Sciatic nerve (tissue), 2 donors: ENCODE data around the gene GSTM5. TPM values are rescaled to one million over a fixed set of nuclear protein-coding genes. Genes with fewer than 3 reads are reported as not detected.
"Not testable (repeated sequence)": the region's sequence is repeated elsewhere in the genome, so short reads cannot be mapped to it uniquely, and the experiment has no call there.

Source experiments
- ATAC-seq: fragments of 200-7000 bp; cut with Tn5 transposase; one replicate; pipeline ENCODE4 v1.9.1; 2020; ENCODE audit warnings: mild to moderate bottlenecking, moderate library complexity
- DNase-seq: peaks from one replicate; pipeline ENCODE4 v3.0.0-alpha.2; 2020; ENCODE audit warnings: low spot score
- intact Hi-C: fragments of 100-400 bp; cut with DNase I; formaldehyde crosslinking; loops from one replicate; pipeline ENCODE4 v1.14.2; 2022
- total RNA-seq: library from RNA; stranded (reverse); fragmentation: NEBNext Ultra II Directional; extraction: Animal tissue kit (Norgen Biotek cat#: 25700); gene quantifications from one replicate; pipeline ENCODE4 v1.2.1, GENCODE V29; 2021
- donor health status: DM: no; HTN: no; CAD: no.
- donor health status: DM: no; HTN: no; CAD: no.

GSTM5 gene
- total RNA-seq, 1 donor from 2014 or later: 41.6 TPM

DNA sequence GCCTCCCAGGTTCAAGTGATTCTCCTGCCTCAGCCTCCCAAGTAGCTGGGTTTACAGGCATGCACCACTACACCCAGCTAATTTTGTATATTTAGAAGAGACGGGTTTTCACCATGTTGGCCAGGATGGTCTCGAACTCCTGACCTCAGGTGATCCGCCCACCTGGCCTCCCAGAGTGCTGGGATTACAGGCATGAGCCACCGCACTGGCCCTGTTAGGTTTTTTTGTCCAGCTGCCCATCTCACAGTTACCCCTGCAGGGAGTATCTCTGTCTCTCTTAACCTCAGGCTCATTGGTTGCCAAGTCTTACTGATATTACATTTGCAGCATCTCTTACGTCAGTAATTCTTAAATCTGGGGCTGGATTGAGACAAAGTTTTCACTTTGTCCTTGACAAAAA is 44.3 kb downstream of the GSTM5 start:
- intact Hi-C loops, ATAC-seq: not testable (repeated sequence)
- DNase-seq: peak; percentile 23

DNA sequence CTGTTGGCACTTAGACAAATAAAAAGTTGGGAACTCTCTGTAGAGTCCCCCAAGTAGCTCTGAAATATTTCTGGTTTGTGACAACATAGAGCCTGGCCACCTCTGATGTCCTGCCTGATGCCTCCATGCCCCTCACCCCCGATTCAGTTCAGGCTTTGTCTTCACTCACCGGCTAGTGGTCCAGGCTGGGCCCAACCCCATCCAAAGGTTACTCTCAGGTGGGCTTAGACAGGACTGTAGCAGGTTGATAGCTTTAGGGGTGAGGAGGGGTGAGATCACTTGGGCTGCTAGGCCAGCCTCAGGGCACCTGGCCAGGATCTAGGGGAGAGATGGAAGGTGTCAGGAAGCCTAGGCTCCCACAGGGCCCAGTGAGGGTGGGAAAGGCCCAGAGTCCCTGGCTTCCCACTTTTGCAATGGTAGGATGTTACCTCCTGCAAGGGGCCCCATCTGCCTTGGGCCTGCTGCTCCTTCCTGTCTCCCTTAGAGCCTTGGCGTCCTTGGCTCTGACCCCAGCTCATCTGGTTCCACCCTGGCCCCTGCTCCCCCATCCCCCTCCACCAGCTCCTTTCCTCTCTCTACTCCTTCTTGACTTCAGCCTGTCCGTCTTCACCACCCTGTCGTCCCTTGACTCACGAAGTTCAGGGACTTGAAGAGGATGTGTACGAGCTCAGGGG is 44.9 kb downstream of the GSTM5 start:
- intact Hi-C loops: no loop called here
- peak; percentile 27 for DNase-seq
- no peak for ATAC-seq

DNA sequence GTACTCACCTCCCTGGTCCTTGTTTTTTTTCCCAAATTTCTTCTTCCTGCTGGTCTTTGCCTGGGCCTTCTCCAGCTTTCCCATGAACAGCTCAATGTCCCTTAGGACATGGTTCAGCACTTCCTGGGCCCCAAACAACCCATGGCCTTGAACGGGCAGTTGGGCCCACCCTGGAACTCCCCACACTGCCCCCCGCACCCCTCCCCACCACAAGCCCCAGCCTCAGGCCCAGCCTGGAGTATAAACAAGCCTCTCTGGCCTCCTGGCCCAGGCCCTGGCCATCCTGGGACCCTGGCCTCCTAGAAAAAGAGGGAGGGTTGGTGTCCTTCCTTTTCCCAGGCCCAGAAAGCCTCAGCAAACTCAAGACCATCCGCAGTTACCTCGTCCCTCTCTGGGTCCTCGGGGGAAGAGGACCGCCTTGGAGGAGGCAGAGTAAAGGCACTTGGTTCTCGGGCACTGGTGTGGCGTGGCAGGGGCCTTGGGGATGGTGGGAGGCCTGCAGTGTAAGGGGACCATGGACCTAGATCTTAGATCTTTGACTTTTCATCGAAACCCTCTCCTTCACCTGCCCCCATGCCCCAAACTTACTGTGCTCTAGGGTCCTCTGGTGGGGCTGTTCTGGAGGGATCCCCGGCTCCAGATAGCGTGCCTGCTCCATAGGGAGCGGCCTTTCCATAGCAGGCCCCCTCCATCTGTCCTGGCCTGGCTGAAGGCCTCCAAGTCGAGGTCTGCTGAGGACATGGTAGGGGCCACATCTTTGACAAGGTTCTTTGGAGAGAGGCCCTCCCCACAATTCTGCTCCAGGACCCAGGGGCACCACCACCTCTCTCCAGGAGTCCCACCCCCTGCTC is 46.1 kb downstream of the GSTM5 start:
- intact Hi-C loops: no loop called here
- ATAC-seq: no peak
- DNase-seq: peak; percentile 40

DNA sequence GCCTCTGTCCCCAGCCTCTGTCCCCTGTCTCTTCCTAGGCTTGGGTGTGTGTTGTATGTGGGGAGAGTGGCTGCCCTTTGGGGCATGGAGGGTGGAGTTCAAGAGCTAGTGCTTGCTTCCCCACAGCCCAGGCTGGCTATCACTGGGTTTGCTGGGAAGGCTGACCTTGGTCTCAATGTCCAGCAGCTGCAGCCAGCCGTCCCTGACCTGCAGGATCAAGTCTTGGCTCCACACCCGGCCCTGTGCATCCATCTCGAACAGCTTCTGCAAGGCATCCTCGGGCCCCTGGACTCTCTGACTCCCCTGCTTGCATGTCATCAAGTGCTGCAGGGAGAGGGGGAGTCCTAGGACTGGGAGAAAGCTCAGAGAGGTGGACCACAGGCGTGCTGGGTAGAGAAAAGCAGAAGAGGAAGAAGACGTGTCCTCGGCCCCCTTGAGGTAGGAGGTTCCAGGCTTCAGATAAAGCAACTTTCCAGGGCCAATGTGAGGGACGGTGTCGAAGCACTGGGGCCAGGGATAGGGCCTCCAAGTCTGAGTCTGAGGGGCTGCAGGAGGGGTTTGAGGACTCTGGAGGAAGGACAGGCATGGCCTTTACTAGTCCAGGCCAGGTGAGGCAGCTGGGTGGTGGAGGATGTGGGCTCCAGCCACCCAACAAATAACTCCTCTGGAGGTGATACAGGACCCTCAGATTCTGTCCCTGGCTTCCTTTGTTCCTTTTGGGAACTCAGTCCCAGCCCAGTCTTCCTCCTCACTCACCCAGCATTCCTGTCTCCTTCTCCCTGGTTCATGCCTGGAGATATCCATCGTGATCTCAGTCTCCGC is 47.7 kb downstream of the GSTM5 start:
- ATAC-seq (no peak), DNase-seq (peak; percentile 40)
- intact Hi-C loops: no loop called here

DNA sequence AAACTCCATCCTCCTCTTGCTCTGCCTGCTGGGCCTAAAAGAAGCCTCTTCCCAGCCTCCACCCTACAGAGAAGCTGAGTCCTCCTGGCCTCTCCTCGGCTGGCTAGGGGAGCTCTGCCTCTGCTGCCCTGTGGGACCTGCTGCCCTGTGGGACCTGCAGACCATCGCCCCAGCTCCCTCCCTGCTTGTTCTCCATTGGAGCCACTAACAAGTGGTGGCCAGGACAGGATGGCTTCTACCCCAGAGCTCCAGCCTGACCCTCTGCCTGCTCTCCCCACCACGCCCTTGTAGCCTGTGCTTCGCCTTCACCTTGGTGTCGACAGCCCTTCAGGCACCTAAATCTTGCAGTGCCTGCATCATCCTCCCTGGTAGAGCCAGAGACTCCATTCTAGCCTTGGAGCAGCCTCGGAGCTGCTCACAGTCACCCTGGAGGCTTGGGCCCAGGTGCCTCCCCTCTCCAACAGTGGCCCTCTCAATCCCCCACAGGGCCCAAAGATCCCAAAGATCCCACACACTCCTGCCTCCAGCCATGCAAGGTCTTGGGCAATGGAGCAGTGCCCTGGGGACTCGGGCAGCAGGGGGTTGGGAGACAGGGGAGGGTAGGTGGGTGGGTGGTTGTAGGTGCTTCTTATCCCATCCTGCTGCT is 48.7 kb downstream of the GSTM5 start:
- peak; percentile 37 for DNase-seq
- no peak for ATAC-seq

DNA sequence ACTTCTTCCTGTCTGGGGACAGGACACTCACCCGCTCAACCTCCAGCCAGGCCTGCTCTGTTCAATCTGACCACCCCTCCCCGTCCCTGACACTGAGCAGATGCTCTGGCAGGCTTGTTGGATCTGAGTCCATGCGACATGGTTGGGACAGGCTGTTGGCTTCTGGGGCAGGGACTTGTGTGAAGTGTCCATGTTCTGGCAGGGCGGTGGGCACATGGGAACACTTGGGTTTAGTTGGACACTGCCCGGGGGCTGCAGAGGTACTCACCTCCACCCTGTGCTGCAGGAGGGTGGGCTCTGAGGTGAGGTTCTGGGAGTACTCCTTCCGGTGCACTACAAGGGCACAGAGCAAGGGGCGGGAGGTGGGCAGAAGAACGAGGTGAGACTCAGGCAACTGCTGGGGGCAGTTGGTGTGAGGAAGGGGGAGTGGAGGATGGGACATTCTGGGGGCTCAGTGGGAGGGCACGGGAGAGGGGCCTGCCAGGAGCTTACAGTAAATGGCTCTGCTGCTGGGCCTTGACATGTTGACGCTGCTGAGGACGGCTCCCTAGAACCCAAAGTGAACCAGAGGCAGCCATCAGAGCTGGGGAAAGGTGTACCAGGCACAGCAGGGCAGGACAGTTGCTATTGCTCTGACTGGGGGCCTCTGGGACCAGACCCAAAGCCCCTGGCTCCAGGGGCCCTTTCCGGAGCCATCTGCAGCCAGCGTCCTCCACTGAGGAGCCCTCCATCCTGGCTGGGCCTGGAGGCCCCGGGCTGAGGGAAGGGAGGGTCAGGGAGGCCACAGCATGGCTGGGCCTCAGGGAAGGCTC is 49.4 kb downstream of the GSTM5 start:
- peak; percentile 47 for DNase-seq
- intact Hi-C loops: no loop called here

More for the DNA sequence above, 48.7 kb downstream of the GSTM5 start:
- intact Hi-C loops: no loop called here

DNA sequence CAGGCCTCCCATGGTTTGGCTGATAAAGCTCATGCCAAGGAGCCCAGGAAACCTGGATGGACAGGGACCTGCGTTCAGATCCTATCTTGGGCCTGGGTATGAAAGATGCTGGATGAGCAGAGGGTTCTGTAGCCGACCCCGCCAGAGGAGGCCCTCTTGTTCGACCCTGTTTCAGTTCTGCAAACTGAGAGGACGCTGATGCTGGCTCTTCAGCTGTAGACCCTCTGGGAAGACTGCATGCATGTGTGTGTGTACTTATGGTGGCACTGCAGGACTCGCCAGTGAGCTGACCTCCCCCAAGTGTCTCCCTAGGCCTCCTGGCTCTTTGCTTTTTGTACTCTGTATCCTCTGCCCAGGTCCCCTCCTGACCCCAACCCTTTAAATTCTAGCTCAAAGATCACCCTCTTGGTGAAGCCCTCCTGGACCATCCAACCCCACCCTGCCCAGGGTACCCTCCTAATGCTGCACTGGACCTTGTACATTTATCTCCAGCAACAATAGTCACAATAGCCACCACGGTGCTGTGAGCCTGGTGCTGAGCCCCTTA is 50.1 kb downstream of the GSTM5 start:
- intact Hi-C loops: no loop called here
- no peak for ATAC-seq

More for the DNA sequence above, 49.4 kb downstream of the GSTM5 start:
- no peak for ATAC-seq

DNA sequence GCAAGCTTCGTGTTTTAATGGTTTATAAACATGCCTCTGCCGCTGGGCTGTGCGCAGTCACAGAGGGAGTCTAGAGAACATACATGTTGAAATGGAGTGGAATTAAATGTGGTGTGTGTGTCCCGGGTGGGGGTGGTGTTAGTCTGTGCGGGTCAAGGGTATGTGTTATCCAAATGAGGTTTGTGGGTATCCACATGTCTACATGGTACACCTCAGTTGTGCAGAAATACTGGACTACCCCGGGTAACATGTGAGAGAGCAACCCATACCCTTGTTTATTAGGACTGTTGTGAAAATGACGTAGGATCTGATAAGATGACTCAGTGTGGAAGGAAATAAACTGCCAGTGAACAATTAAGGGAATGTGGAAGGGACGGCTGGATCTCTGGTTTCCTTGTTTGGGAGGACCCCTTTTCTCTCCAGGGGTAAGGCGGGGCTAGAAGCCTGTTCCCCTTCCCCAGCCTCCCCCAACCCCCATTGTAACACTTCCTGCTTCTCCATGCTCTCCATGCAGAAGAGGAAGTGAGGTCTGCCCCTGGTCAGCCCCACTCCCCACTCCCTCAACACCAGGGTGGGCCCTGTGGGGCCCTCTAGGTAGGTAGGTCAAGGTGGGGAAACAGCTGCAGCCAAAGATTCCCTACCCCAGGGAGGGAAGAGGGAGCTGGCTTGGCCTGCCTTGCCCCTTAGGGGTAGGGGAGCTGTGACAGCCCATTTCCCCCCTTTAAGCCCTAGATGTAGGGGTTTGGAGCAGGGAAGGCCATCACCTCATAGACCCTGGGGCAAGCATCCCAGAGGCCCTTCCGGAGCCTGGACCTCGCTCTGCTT is 51.0 kb downstream of the GSTM5 start:
- no peak for ATAC-seq
- intact Hi-C loops: no loop called here
- peak; percentile 40 for DNase-seq

More for the DNA sequence above, 50.1 kb downstream of the GSTM5 start:
- DNase-seq: no peak

DNA sequence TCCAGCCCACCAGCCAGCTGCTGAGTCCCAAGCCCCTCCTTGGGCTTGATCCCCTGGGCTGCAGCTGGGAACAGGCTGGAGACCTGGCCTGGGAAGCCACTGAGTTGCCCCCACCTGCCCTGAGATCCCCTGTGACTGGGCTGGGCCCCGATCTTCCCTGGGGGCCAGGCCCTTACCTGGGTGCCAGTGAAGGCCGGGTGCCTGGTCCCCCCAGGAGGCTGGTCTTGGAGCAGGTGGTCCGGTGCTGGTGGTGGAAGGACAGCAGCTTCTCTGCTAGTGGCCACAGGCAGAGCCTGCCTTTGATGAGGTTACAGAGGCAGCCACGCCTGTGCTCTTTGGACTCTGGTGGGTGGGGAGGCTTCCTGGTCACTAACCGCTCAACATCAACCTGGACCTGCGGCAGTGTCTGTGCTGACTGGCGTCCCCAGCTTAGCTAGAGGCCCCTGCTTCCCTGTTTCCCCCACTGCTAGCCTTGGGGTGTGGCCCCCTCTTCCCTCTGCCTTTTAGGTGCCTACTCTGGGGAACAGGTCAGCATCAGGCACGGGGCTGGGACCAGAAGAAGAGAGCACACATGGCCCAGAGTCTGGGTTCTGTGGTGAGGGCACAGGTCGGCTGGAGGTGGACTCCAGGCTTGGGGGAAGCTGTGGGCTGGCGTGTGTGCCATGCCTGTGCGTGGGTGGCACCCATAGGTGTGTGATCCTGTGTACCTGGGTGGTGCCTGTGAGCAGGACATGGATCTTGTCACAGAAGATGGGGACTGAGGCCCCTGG is 51.8 kb downstream of the GSTM5 start, which contains the start of gene EPS8L3:
EPS8L3 (minus strand) TSS at position 278 of the 770 bp plus-strand sequence. CDS start 2,174 bp downstream, outside the sequence.
- ATAC-seq (no peak), DNase-seq (peak; percentile 49)
- intact Hi-C loops: no loop called here

DNA sequence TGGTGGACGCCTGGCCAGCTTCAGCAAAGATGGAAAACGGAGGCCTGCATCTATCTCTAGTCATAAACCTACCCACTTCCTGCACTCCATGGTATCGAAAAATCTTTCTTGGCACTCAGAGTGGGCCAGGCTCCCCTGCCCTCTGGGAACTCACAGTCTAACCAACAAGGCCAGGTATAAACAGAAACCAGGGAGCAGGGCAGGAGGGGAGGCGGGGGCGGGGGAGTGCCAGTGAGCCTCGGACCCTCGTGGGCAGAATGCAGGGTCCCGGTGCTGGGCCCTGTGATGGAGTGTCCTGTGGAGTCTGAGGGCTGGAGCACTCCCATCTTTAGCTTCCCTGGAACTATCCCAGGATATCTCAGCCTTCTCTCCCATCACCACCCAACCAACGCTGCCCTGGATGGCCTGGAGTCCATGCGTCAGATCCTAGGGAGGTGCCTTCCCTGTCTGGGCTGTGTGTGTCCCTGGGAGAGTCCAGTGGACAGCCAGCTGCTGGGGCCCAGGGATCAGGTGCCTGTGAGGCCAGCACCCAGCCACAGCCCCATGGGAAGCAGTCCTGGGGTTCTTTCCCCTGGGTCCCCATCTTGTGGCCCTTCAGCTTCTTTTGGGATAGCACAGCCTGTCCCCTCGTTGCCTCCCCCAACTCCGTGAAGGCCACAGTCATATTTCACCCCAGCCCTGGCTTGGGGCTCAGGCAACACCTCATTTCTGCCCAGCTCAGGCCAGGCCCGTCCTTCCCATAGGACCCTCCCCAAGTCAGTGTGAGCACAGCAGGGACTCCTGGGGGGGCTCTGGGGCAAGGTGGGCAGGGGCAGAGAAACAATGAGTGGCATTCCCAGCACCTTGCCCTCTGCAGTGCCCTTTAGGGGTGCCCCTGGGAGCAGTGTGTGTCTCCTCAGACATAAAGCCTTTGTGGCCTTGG is 52.8 kb downstream of the GSTM5 start:
- ATAC-seq (no peak), DNase-seq (peak; percentile 44)
- intact Hi-C loops: no loop called here

DNA sequence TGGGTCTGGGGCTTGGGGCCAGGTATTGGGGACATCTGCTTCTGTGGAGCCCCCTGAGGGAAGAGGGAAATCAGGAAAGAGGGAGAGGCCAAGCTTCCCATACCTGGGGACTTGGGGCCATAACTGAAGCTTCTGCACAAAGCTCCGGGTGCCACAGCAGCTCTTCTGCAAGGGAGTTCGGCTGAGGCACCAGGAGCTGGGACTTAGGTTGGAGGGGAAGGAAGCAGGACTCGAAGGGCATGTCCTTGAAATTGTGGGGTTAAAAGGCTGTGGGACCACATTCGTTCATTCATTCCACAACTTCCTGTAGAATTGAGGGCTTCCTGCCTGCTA is 53.4 kb downstream of the GSTM5 start:
- DNase-seq: no peak
- no peak for ATAC-seq
- intact Hi-C loops: no loop called here

DNA sequence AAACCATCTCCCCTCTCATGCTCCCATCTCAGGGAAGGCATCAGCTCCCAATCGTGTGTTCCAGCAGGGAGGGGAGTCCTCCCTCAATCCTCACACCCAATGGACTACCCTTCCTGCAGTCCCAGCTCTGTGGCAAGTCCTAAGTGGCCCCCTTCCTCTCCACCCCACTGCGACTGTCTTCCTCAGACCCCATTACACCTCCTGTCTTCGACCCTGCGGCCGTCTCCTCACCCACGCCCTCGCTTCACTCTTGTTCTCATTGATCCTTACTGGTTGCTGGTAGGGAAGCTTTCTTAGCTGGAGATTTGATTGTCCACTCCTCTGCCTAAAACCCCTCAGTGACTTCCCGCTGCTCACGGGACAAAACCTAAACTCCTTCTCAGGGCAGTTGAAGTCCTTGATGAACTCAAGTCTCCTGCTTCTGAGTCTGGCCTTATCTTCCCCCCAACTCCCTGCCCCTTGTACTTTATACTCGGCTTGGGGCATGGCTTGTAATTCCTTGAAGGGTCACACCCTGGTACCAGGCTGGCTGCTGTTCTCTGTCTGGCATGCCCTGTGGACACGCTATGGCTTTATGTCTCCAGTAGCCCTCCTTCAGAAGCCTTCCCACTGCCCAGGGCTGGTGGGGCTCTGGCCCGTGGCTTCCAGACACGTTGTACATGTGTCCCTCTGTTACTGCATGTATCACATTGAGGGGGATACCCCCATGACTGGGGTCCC is 54.0 kb downstream of the GSTM5 start:
- intact Hi-C loops: no loop called here
- ATAC-seq: no peak
- DNase-seq: peak; percentile 42

DNA sequence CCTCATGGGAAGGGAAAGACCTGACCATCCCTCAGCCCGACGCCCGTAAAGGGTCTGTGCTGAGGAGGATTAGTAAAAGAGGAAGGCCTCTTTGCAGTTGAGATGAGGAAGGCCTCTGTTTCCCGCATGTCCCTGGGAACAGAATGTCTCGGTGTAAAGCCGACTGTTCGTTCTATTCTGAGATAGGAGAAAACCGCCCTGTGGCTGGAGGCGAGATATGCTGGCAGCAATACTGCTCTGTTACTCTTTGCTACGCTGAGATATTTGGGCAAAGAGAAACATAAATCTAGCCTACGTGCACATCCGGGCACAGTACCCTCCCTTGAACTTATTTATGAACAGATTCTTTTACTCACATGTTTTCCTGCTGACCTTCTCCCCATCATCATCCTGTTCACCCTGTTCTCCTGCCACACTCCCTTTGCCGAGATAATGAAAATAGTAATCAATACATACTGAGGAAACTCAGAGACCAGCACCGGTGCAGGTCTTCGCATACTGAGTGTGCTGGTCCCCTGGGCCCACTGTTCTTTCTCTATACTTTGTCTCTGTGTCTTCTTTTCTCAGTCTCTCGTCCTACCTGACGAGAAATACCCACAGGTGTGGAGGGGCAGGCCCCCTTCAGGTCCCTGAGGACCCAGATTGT is 55.1 kb downstream of the GSTM5 start:
- intact Hi-C loops, ATAC-seq: not testable (repeated sequence)
- DNase-seq: peak; percentile 33
